H1 (cell line): ENCODE results near the gene DIP2C. TPM values are rescaled to one million over a fixed set of nuclear protein-coding genes. Genes with fewer than 3 reads are reported as not detected.
"Not testable (repeated sequence)": the region's sequence is repeated elsewhere in the genome, so short reads cannot be mapped to it uniquely, and the experiment has no call there.

Experiments
- CTCF ChIA-PET: fragments of 300-600 bp; sonication (Branson Sonifier 250); formaldehyde crosslinking; loops from one replicate; lab custom pipeline; 2021; ENCODE audit not compliant: partially characterized antibody; lab: Charles Lee
- POLR2A ChIA-PET: fragments of 300-600 bp; sonication (Branson Sonifier 250); formaldehyde crosslinking; loops from one replicate; lab custom pipeline; 2021; ENCODE audit warnings: inconsistent platforms; ENCODE audit not compliant: partially characterized antibody; lab: Charles Lee
- DNase-seq, 2 experiments: peaks; one replicate each; pipeline versions ENCODE4 v3.0.0 to v3.0.0-alpha.2; 2010 to 2022; ENCODE audit warnings: low spot score in 2 of 2, low read depth in 1 of 2, mixed read lengths in 1 of 2
- FAIRE-seq: peaks from 2 replicates; lab custom pipeline; 2011; peaks lifted over from hg19 to GRCh38; lab: Jason Lieb, UNC
- H2AFZ ChIP-seq: 2 replicates; pipeline ENCODE4 v1.8.1; 2012; ENCODE audit warnings: low read length, inconsistent platforms
- H2AK5ac ChIP-seq: 2 replicates; pipeline ENCODE4 v1.6.1; 2013; ENCODE audit warnings: low read depth, low read length
- H2BK120ac ChIP-seq: replicated peaks from 2 replicates; pipeline ENCODE3; 2013; ENCODE audit warnings: low read depth, low read length, inconsistent platforms
- H2BK12ac ChIP-seq: 2 replicates; pipeline ENCODE4 v1.6.1; 2013; ENCODE audit warnings: low read depth, low read length
- H2BK15ac ChIP-seq: 2 replicates; pipeline ENCODE4 v1.6.1; 2013; ENCODE audit warnings: low read length
- H2BK20ac ChIP-seq: 2 replicates; pipeline ENCODE4 v1.6.1; 2013; ENCODE audit warnings: low read length
- H2BK5ac ChIP-seq: 2 replicates; pipeline ENCODE4 v1.6.1; 2013; ENCODE audit warnings: low read depth, low read length
- H3K14ac ChIP-seq: 2 replicates; pipeline ENCODE4 v1.6.1; 2013; ENCODE audit warnings: inconsistent platforms; ENCODE audit not compliant: insufficient read length
- H3K18ac ChIP-seq: 2 replicates; pipeline ENCODE4 v1.6.1; 2013; ENCODE audit warnings: low read length; ENCODE audit errors: extremely low read depth
- H3K23ac ChIP-seq: 2 replicates; pipeline ENCODE4 v1.6.1; 2013; ENCODE audit warnings: inconsistent platforms; ENCODE audit not compliant: insufficient read length
- H3K23me2 ChIP-seq: 2 replicates; pipeline ENCODE4 v1.6.1; 2013; ENCODE audit warnings: low read depth, low read length
- H3K27ac ChIP-seq: 2 replicates; pipeline ENCODE4 v1.6.1; 2011; ENCODE audit warnings: low read depth, low read length, inconsistent platforms
- H3K27me3 ChIP-seq, 4 experiments: replicated peaks in 1 of 4; 1 replicate in 1 of 4; 2 replicates in 3 of 4; pipeline versions ENCODE4 v1.6.1 to v1.8.1; 2011 to 2013; ENCODE audit warnings: low read length in 3 of 4, mild to moderate bottlenecking in 3 of 4, inconsistent platforms in 2 of 4, mixed read lengths in 2 of 4, moderate library complexity in 1 of 4; ENCODE audit not compliant: control insufficient read depth in 3 of 4, insufficient read depth in 3 of 4; ENCODE audit errors: extremely low read depth in 1 of 4
- H3K36me3 ChIP-seq, 4 experiments: 2 replicates each; pipeline versions ENCODE4 v1.6.1 to v1.8.1; 2011 to 2013; ENCODE audit warnings: mild to moderate bottlenecking in 4 of 4, low read length in 3 of 4, moderate library complexity in 2 of 4, control low read depth in 1 of 4, inconsistent platforms in 1 of 4; ENCODE audit not compliant: insufficient read depth in 4 of 4, control insufficient read depth in 2 of 4
- H3K4ac ChIP-seq: replicated peaks from 2 replicates; pipeline ENCODE3; 2013; ENCODE audit warnings: low read length, low read depth, mixed read lengths, inconsistent platforms; ENCODE audit not compliant: insufficient read length
- H3K4me1 ChIP-seq, 4 experiments: replicated peaks in 1 of 4; 1 replicate in 1 of 4; 2 replicates in 3 of 4; pipeline versions ENCODE4 v1.6.1 to v1.8.1; 2011 to 2013; ENCODE audit warnings: low read length in 3 of 4, inconsistent platforms in 2 of 4, mixed read lengths in 1 of 4; ENCODE audit not compliant: insufficient read depth in 4 of 4, control insufficient read depth in 3 of 4
- H3K4me2 ChIP-seq, 2 experiments: 2 replicates each; pipeline versions ENCODE4 v1.6.1 to v1.8.1; 2011 to 2013; ENCODE audit warnings: low read depth in 2 of 2, low read length in 2 of 2, control low read depth in 1 of 2, inconsistent platforms in 1 of 2, mild to moderate bottlenecking in 1 of 2; ENCODE audit not compliant: insufficient read depth in 1 of 2
- H3K4me3 ChIP-seq, 4 experiments: fragments of 200-600, 300-600 bp in 1 of 4; sonication (generic), shearing (Covaris generic), sonication (Bioruptor Twin) in 1 of 4; 2 replicates each; pipeline versions ENCODE4 v1.5.1 to v1.8.1; 2011 to 2016; ENCODE audit warnings: low read length in 4 of 4, low read depth in 3 of 4, control low read depth in 2 of 4, inconsistent platforms in 2 of 4, mild to moderate bottlenecking in 2 of 4, mixed read lengths in 1 of 4, moderate library complexity in 1 of 4; ENCODE audit not compliant: insufficient read depth in 2 of 4; ENCODE audit errors: extremely low read depth in 1 of 4
- H3K56ac ChIP-seq: replicated peaks from 2 replicates; pipeline ENCODE3; 2013; ENCODE audit warnings: low read depth, mild to moderate bottlenecking, mixed read lengths, low read length, inconsistent platforms; ENCODE audit not compliant: insufficient read length
- H3K79me1 ChIP-seq: 2 replicates; pipeline ENCODE4 v1.6.1; 2013; ENCODE audit warnings: low read depth, low read length, control low read depth
- H3K79me2 ChIP-seq, 2 experiments: 2 replicates each; pipeline versions ENCODE4 v1.6.1 to v1.8.1; 2012 to 2013; ENCODE audit warnings: low read length in 2 of 2, mild to moderate bottlenecking in 2 of 2, inconsistent platforms in 1 of 2; ENCODE audit not compliant: insufficient read depth in 2 of 2, control insufficient read depth in 1 of 2
- H3K9ac ChIP-seq, 4 experiments: replicated peaks in 1 of 4; 1 replicate in 1 of 4; 2 replicates in 3 of 4; pipeline versions ENCODE4 v1.6.1 to v1.8.1; 2011 to 2013; ENCODE audit warnings: low read depth in 3 of 4, low read length in 3 of 4, control low read depth in 2 of 4, mild to moderate bottlenecking in 2 of 4, moderate library complexity in 2 of 4, inconsistent platforms in 1 of 4; ENCODE audit errors: extremely low read depth in 1 of 4
- H3K9me3 ChIP-seq, 2 experiments: 2 replicates each; pipeline versions ENCODE4 v1.6.1 to v1.8.1; 2012 to 2013; ENCODE audit warnings: mild to moderate bottlenecking in 2 of 2, moderate library complexity in 2 of 2, control low read depth in 1 of 2, inconsistent platforms in 1 of 2, low read depth in 1 of 2, low read length in 1 of 2, mixed read lengths in 1 of 2; ENCODE audit not compliant: insufficient read depth in 2 of 2
- H4K20me1 ChIP-seq, 2 experiments: replicated peaks in 1 of 2; 2 replicates each; pipeline versions ENCODE3 to v1.8.1; 2011 to 2013; ENCODE audit warnings: inconsistent platforms in 2 of 2, low read length in 2 of 2, mild to moderate bottlenecking in 1 of 2; ENCODE audit not compliant: insufficient read depth in 2 of 2, control insufficient read depth in 1 of 2
- H4K5ac ChIP-seq: 2 replicates; pipeline ENCODE4 v1.6.1; 2013; ENCODE audit warnings: low read length, low read depth, mixed read lengths, inconsistent platforms; ENCODE audit not compliant: insufficient read length
- H4K8ac ChIP-seq: 2 replicates; pipeline ENCODE4 v1.8.0; 2013; ENCODE audit warnings: mild to moderate bottlenecking, moderate library complexity, low read length, inconsistent platforms; ENCODE audit not compliant: insufficient read depth; ENCODE audit errors: extremely low read depth
- H4K91ac ChIP-seq: replicated peaks from 2 replicates; pipeline ENCODE3; 2013; ENCODE audit warnings: low read length, mixed read lengths, inconsistent platforms; ENCODE audit not compliant: insufficient read length
- WGBS, 2 experiments: shearing (Covaris generic) in 1 of 2; methylation state at CpG; one replicate each; pipeline versions ENCODE4 v1.1.6 to v1.1.7; 2013 to 2015; ENCODE audit warnings: low lambda C conversion rate in 2 of 2, mixed read lengths in 2 of 2, inconsistent platforms in 1 of 2, low coverage in 1 of 2, missing lambda C conversion rate in 1 of 2; ENCODE audit not compliant: insufficient replicate concordance in 2 of 2, insufficient coverage in 1 of 2, insufficient read length in 1 of 2; ENCODE audit errors: extremely low coverage in 1 of 2, missing lambda C conversion rate in 1 of 2; 5-methylcytosine and 5-hydroxymethylcytosine counted together
- polyA plus RNA-seq, 7 experiments: library from polyadenylated mRNA; depleted of rRNA in 3 of 7; stranded (reverse) in 5 of 7; unstranded in 2 of 7; fragments of >200 nt in 5 of 7; fragments of 200-250 nt in 2 of 7; gene quantifications; 1 replicate in 5 of 7; 2 replicates in 1 of 7; 4 replicates in 1 of 7; pipeline versions ENCODE4 v1.2.1 to v1.2.3, GENCODE V29; 2011 to 2013; ENCODE audit warnings: missing spikeins in 2 of 7, mixed read lengths in 2 of 7
- total RNA-seq: library from RNA; stranded (reverse); fragmentation: NEBNext Ultra II Directional; extraction: Animal tissue kit (Norgen Biotek cat#: 25700); gene quantifications from 2 replicates; pipeline ENCODE4 v1.2.1, GENCODE V29; 2021

Gene DIP2C
- total and polyA plus RNA-seq, 2 of the 8 experiments (the other 6 are each of a cell fraction or from before 2014, with no cell fraction given): 3.8 to 9.3 TPM

GRCh38 chr10:264160-265073, 425.1 kb downstream of the DIP2C start:
- H3K56ac ChIP-seq, H2BK120ac ChIP-seq, H2BK12ac ChIP-seq, DNase-seq, H2AK5ac ChIP-seq, H3K27me3 ChIP-seq, H3K9ac ChIP-seq, H4K8ac ChIP-seq, H3K23me2 ChIP-seq, H3K4ac ChIP-seq, FAIRE-seq, H4K91ac ChIP-seq, H3K23ac ChIP-seq, H3K9me3 ChIP-seq, POLR2A ChIA-PET, H3K79me1 ChIP-seq, H3K4me1 ChIP-seq, H3K36me3 ChIP-seq, H3K4me2 ChIP-seq, H4K20me1 ChIP-seq, H3K14ac ChIP-seq, CTCF ChIA-PET, H2BK15ac ChIP-seq, H4K5ac ChIP-seq, H3K4me3 ChIP-seq, H2AFZ ChIP-seq, H3K18ac ChIP-seq, H2BK20ac ChIP-seq, H3K79me2 ChIP-seq, H2BK5ac ChIP-seq, H3K27ac ChIP-seq: not testable (repeated sequence)
- 78% methylated on average over 9 of the region's 11 CpGs; no CpG with 5 or more reads in 1 of the 2 experiments for WGBS, 2 experiments
